K562 treated with DMSO at 1 percent for 24 hours (cell line): ENCODE data around the gene NEDD8. TPM values are rescaled to one million over a fixed set of nuclear protein-coding genes. Genes with fewer than 3 reads are reported as not detected.

ENCODE experiments used
- total RNA-seq: library from RNA; unstranded; fragments of 300-600 nt; gene quantifications from 2 replicates; pipeline ENCODE4 v1.2.3, GENCODE V29; 2022; ENCODE audit warnings: low read depth; ENCODE audit not compliant: insufficient read depth

The NEDD8 gene
- total RNA-seq = 144 and 171 TPM in 2 replicates

GRCh38 chr14:24232121-24232644 lies at the start of gene NEDD8:
TSS of gene NEDD8 (minus strand) at chr14:24232367. CDS start at chr14:24232267, 100 bp downstream.

GRCh38 chr14:24271134-24271833 lies 39.1 kb upstream of the NEDD8 start, which contains the start of gene RABGGTA:
TSS of gene RABGGTA (minus strand) at chr14:24271597. CDS start at chr14:24271115, 482 bp downstream.

GRCh38 chr14:24262821-24263733 lies 30.9 kb upstream of the NEDD8 start, which contains the start of gene TGM1:
TSS of gene TGM1 (minus strand) at chr14:24263177. CDS start at chr14:24262352, 825 bp downstream.

GRCh38 chr14:24232645-24233537 lies 724 bp upstream of the NEDD8 start, which contains the start of gene GMPR2:
TSS of gene GMPR2 (plus strand) at chr14:24232929. CDS start at chr14:24233254, 325 bp downstream.

GRCh38 chr14:24215495-24216344 lies 16.4 kb downstream of the NEDD8 start, which contains the start of gene MDP1:
TSS of gene MDP1 (minus strand) at chr14:24216066. CDS start at chr14:24215955, 111 bp downstream.

GRCh38 chr14:24212924-24213865 lies 19.0 kb downstream of the NEDD8 start, which contains the start of gene CHMP4A:
TSS of gene CHMP4A (minus strand) at chr14:24213488. CDS start at chr14:24213439, 49 bp downstream.

GRCh38 chr14:24195186-24196070 lies 36.7 kb downstream of the NEDD8 start, which contains the start of gene TM9SF1:
TSS of gene TM9SF1 (minus strand) at chr14:24195441. CDS start at chr14:24195019, 422 bp downstream.

GRCh38 chr14:24188251-24189058 lies 43.7 kb downstream of the NEDD8 start, which contains the start of gene IPO4:
TSS of gene IPO4 (minus strand) at chr14:24188816. CDS start at chr14:24188787, 29 bp downstream.

GRCh38 chr14:24171422-24172260 lies 60.5 kb downstream of the NEDD8 start, which contains the start of gene REC8:
TSS of gene REC8 (plus strand) at chr14:24172080. CDS start at chr14:24172553, 473 bp downstream.

Other genes with a start within 250 kb of the NEDD8 start
- 12.8 and 14.9 TPM in 2 replicates for gene DHRS4L2, start 243.4 kb downstream of the NEDD8 start, total RNA-seq
- gene CARMIL3, start 180.4 kb downstream of the NEDD8 start, total RNA-seq = 0.16 TPM in 1 of 2 replicates, not detected in the other
- not detected in 2 replicates for gene CPNE6, start 160.8 kb downstream of the NEDD8 start, total RNA-seq
- gene PCK2, start 138.1 kb downstream of the NEDD8 start, total RNA-seq = 150 and 160 TPM in 2 replicates
- gene DCAF11, start 117.6 kb downstream of the NEDD8 start, total RNA-seq = 52.3 and 59.5 TPM in 2 replicates
- 1.6 and 2.8 TPM in 2 replicates for gene NRL, start 117.4 kb downstream of the NEDD8 start, total RNA-seq
- gene FITM1, start 101.7 kb downstream of the NEDD8 start, total RNA-seq = 0.50 TPM in 1 of 2 replicates, not detected in the other
- 169 and 181 TPM in 2 replicates for gene PSME1, start 96.2 kb downstream of the NEDD8 start, total RNA-seq
- 55.6 TPM in 2 replicates for gene EMC9, start 90.8 kb downstream of the NEDD8 start, total RNA-seq
- gene PSME2, start 85.8 kb downstream of the NEDD8 start, total RNA-seq = 119 and 129 TPM in 2 replicates
- gene RNF31, start 84.9 kb downstream of the NEDD8 start, total RNA-seq = 34.5 and 41.7 TPM in 2 replicates
- 11.9 and 14.2 TPM in 2 replicates for gene IRF9, start 71.1 kb downstream of the NEDD8 start, total RNA-seq
- 1.7 and 2.6 TPM in 2 replicates for gene REC8, start 60.3 kb downstream of the NEDD8 start, total RNA-seq
- 16.3 and 21.4 TPM in 2 replicates for gene IPO4, start 43.6 kb downstream of the NEDD8 start, total RNA-seq
- 22.1 and 25.4 TPM in 2 replicates for gene TM9SF1, start 36.9 kb downstream of the NEDD8 start, total RNA-seq
- 0.96 TPM in 1 of 2 replicates, not detected in the other for gene TSSK4, start 26.7 kb downstream of the NEDD8 start, total RNA-seq
- 63.2 and 63.8 TPM in 2 replicates for gene CHMP4A, start 18.9 kb downstream of the NEDD8 start, total RNA-seq
- gene MDP1, start 16.3 kb downstream of the NEDD8 start, total RNA-seq = 16.9 and 17.9 TPM in 2 replicates
- gene GMPR2, start 562 bp upstream of the NEDD8 start, total RNA-seq = 56.8 and 59.4 TPM in 2 replicates
- gene TINF2, start 10.3 kb upstream of the NEDD8 start, total RNA-seq = 21.0 and 28.8 TPM in 2 replicates
- gene TGM1, start 30.8 kb upstream of the NEDD8 start, total RNA-seq = 1.5 and 3.1 TPM in 2 replicates
- 24.9 and 28.0 TPM in 2 replicates for gene RABGGTA, start 39.2 kb upstream of the NEDD8 start, total RNA-seq
- 41.0 and 43.3 TPM in 2 replicates for gene DHRS1, start 67.4 kb upstream of the NEDD8 start, total RNA-seq
- gene NOP9, start 67.5 kb upstream of the NEDD8 start, total RNA-seq = 9.2 and 10.5 TPM in 2 replicates
- gene CIDEB, start 75.6 kb upstream of the NEDD8 start, total RNA-seq = not detected in 2 replicates
- gene LTB4R2, start 77.8 kb upstream of the NEDD8 start, total RNA-seq = 5.2 and 5.8 TPM in 2 replicates
- gene LTB4R, start 79.1 kb upstream of the NEDD8 start, total RNA-seq = 8.1 and 11.2 TPM in 2 replicates
- gene ADCY4, start 102.7 kb upstream of the NEDD8 start, total RNA-seq = not detected in 2 replicates
- gene RIPK3, start 107.6 kb upstream of the NEDD8 start, total RNA-seq = 0.35 and 0.89 TPM in 2 replicates
- gene NFATC4, start 135.8 kb upstream of the NEDD8 start, total RNA-seq = 1.5 and 1.8 TPM in 2 replicates
- gene NYNRIN, start 166.6 kb upstream of the NEDD8 start, total RNA-seq = 1.4 and 1.6 TPM in 2 replicates
- gene CBLN3, start 197.3 kb upstream of the NEDD8 start, total RNA-seq = 0.98 and 1.1 TPM in 2 replicates
- 45.0 and 48.5 TPM in 2 replicates for gene KHNYN, start 197.6 kb upstream of the NEDD8 start, total RNA-seq
- gene SDR39U1, start 210.4 kb upstream of the NEDD8 start, total RNA-seq = 74.3 and 80.6 TPM in 2 replicates